ENCODE results near the gene TRIM31.
A peak's percentile ranks its signal among the peaks of the same experiment; 100 is the strongest.

The TRIM31 gene

DNA sequence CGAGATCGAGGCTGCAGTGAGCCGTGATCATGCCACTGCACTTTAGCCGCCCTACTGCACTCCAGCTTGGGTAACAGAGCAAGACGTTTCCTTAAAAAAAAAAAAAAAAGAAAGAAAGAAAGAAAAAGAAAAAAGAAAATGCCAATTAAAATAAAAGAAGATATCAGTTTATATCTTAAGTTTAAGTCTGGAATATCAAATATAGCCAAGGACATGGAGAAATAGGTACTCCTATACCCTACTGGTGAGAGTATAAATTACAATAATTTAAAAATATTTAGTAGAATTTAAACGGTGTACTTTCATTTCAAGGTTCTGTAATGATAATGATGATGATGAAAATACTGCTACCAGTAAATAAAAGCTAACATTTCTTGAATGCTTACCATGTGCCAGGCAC, 3.8 kb upstream of the TRIM31 start:
- DNase-seq (ENCODE audit: low read depth): no peak

DNA sequence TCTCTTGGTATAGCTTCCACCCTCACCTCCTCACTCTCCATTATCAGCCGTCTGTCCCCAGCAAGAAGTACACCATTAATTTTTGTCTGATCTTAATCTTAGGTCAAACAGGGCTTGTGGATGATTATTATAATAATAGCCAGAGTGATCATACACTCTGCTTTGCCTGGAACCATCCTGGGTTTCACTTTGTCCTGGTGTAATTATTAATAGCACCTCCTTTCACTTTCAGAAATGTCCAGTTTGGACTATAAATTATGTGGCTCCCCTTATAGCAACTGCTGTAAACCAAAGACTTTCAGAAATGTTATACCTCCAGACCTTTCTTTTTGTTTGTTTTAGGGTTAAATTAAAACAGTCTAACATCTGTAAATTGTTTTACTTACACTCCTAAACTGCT, 951 bp upstream of the TRIM31 start:
- no peak for DNase-seq (ENCODE audit: low read depth)

DNA sequence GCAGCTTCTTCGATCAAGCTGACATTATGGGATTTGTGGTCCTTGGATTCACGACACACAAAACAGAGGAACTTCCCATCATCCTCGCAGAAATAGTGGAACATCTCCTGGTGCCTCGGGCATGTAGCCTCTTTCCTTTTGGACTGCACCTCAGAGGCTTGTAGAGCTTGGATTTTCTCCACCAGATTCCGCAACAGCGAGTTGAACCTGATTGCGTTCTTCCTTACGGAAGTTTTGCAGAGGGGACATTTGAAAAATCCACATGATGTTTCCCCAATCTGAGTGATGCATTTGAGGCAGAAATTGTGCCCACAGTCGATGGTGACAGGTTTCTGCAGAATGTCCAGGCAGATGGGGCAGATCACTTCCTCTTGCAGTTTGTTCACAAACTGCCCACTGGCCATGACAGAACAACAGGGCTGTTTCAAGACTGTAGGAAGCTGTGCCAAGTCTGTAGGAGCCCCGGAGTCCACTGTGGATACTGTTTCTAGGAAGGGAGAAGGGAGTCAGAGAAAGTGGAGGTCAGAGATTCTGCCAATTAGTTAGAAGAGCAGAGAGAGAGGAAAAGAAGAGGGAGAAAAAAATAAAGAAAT, 392 bp downstream of the TRIM31 start:
- no peak for DNase-seq (ENCODE audit: low read depth)

DNA sequence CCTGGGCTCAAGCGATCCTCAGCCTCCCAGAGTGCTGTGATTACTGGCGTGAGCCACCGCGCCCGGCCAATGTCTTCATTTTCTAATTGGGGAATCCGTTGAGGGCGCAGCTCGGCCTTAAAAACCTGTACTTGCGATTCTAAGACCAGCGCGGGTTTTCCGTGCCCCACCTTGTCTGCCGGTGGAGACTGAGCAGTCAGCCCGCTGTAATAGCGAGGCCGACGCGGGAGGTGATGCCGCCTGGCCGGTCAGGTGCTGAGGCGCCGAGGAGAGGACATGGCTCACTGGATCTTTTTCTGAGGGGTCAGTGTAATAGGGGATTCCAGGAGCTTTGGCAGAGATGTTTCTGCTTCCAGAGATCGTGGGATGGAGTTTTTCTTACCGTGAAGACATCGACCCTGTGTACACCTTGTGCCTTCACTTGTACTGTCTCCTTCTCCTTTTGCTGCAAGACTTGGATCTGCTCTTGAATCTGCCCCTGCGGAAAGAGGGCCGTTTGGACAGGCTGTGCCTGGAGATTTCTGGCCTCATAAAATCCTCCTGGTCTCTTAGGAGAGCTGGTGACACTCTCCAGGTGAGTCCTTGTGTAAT, 1.5 kb downstream of the TRIM31 start:
- DNase-seq (ENCODE audit: low read depth): no peak

DNA sequence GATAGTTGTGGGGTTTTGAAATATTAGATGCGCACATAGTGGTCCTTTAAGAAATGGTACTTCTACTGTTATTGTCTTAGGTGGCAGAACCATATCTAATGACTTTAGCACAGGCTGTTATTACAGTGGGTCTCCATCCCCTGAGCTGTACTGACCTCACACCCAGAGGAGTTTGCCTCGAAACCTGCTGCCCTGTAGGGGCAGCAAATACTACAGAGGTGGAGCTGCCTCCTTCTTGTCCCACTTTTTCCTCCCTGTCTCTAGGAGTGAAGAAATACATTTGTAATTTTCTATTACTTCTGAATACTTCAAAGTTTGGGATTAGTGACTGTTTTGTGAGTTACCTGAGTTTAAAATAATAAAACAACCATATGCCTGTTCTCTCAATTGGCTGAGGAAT, 8.2 kb downstream of the TRIM31 start:
- no peak for DNase-seq (ENCODE audit: low read depth)

GRCh38 chr6:30103872-30104179, 9.1 kb downstream of the TRIM31 start:
- no peak for DNase-seq (ENCODE audit: low read depth)

- peak; percentile 71 for DNase-seq (ENCODE audit: low read depth)
Measured at GRCh38 chr6:30102970-30103871, 9.7 kb downstream of the TRIM31 start.

DNA sequence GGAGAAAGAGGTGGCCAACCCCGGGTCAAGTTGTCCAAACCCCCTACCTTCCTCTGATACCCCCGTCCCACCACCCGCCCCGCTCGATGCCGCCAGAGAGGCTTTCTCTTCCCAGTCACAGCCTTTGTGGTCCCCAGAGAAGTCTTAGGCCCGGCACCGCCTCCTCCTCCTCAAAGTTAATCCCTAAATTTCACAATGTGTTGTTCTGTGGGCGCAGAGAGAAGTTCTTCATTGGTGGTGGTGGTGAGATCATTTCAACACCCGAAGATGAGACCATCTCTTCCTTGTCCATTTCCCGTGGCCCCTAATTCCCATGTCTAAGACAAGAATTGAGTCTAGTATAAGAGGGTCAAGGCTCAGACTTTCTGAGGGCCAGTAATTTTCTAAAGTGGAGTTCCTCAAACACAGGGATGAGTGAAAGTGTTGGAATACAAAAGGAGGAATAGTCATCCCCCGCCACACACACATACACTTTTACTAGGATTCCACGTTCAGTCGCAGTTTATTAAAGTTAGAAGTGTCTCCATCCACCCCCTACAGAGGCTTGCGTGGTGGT, 10.4 kb downstream of the TRIM31 start:
- no peak for DNase-seq (ENCODE audit: low read depth)

GRCh38 chr6:30101444-30102413, 11.2 kb downstream of the TRIM31 start:
- DNase-seq (ENCODE audit: low read depth): peak; percentile 34

DNA sequence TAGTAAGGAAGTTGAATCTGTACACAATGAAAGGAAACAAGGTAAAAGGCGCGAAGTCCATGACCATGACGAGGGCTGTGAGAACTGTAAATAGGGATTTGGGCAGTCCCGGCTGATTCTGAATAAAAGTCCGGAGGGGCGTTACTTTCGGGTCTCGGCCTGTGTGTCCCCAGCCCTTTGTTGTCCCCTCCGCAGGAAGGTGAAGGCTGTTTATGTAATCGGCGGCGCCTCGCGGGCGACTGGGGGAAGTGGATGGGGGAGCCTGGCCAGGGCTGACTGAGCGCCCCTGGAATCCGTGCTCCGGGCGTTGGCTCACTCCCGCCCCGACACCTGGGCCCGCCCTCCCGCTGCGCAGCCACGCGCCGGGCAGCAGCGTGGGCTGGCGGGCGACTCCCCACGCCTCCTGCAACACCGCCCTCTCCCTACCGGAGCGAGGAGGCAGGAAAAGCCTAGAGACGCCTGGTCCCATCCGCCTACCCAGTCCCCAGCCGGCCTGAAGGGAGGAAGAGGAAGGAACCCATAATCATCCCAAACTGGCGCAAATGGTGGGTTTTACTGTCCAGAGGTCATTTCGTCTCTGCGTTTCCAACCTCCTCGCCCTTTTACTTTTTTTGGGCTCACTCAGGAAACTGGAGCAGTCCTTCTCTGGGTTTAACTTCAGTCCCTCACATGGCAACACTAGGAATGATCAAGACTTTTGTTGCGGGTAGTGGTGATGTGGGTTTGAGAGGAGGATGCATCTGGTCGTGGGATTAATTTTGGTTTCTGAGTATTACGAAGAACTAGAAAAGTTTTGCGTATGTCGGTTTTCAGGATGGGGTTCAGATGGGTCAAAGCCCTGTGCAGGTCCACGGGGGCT, 12.1 kb downstream of the TRIM31 start:
- no peak for DNase-seq (ENCODE audit: low read depth)

DNA sequence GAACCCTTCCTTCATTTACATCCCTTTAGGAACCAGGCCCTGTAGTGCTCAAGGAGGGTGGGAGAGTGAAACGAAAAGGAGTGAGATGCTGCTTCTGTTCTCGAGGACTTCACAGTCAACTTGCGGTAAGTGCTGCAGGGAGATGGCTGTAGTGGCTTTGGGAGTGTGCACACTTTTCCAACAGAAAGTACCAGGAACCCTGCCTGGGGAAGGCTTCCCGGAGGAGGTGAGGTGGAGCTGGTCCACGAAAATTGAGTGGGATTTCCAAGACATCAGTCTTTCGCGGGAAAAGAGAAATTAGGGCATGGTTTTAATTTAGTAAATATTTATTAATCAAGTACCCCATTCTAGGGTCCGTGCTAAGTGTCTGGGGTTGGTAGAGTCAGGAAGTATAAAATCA, 12.7 kb downstream of the TRIM31 start:
- no peak for DNase-seq (ENCODE audit: low read depth)

- no peak for DNase-seq (ENCODE audit: low read depth)
Measured at GRCh38 chr6:30097902-30098768, 14.8 kb downstream of the TRIM31 start.

- no peak for DNase-seq (ENCODE audit: low read depth)
Measured at GRCh38 chr6:30096829-30097228, 16.1 kb downstream of the TRIM31 start.

DNA sequence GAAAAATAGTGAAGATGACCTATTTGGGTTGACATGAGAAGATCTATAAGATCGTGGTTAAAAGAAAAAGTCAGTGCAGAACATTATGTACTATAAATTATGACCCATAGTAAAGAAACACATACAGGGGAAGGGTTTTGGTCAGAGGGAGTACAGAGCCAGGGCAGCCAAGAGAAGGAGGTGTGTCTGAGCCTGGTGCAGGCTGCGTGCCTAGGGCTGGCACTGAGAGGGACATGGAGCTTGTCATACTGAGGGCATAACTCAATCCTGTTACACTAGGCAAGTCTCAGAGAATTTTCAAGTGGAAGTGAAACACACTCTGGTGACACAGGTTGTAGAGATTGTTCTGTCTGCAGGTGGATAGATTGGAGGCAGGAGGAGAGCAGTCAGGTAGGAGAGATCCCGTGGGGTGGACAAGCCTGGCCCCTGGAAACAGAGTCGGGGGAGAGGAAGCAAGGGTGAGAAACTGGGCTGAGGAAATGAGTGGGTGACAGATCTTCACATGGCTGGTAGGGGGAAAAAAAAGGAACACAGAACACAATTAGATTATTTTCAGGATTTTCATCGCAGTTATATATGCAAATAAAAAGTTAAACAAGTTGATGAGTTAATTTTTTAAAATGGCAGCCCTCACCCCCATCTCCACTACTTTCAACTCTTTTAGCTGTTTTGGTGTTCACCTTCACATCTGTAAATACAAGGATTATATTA, 18.8 kb downstream of the TRIM31 start:
- DNase-seq (ENCODE audit: low read depth): no peak

- DNase-seq (ENCODE audit: low read depth): no peak
Measured at GRCh38 chr6:30092852-30093543, 19.9 kb downstream of the TRIM31 start.

DNA sequence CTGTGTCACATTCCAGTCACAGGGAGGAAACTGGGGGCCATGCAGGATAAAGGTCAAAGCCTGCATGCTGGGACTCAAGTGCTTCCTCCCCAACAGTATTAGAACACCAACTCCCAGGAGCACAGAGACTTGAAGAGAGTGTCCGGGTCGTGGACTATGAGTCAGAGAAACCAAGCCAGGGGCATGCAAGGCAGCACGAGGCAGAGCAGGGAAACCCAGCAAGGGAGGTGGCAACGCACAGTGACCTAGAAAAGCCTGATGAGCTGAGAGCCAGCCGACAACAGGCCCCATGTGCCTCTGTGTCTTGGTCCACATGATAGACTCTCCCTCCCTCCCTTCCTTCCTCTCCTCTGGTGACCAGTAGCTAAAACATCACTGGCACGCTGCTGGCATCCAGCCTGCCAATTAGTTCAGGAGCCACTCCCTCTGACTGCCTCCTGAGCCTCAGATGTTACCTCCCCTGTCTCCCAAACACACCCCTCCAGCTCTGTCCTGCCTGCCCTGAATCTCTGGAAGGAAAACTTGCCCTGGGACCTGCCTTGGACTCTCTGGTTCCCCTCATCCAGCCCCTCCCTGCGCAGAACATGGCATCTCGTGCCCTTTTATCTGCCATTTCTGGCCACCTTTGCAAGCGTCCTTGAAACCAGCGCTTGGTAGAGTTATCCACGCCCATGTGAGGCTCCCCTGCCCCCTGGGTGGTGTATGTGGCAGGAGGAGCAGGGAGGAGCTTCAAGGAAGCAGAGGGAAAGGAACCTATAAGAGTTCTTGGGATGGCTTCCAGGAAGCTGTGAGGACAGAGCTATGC, 21.1 kb downstream of the TRIM31 start:
- DNase-seq (ENCODE audit: low read depth): no peak

DNA sequence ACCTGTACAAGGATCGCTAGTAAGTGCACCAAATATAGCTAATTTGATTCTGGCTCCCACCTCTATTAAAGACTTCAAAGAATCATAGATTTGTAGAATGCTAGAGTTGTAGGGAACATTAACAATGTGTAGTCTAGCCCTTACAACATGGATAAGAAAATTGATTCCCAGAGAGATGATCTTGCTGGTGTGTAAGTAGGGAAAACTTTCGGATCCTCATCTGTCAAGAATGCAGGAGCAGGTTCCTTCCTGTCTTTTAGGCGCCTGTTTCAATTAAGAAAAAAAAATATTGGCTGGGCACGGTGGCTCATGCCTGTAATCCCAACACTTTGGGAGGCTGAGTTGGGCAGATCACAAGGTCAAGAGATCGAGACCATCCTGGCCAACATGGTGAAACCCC, 25.0 kb downstream of the TRIM31 start:
- no peak for DNase-seq (ENCODE audit: low read depth)

- no peak for DNase-seq (ENCODE audit: low read depth)
Measured at GRCh38 chr6:30077218-30077617, 35.7 kb downstream of the TRIM31 start.

All from activated gamma-delta T cell treated with anti-CD3 and anti-CD28 coated beads, Interleukin-2, amount 50 U/mL, for 16 hours (primary cell).